ENCODE results near the gene KREMEN1. TPM values are rescaled to one million over a fixed set of nuclear protein-coding genes. Genes with fewer than 3 reads are reported as not detected.

KREMEN1 gene
- total RNA-seq, 1 experiment from 2014 or later: 2.2 TPM

GRCh38 chr22:29095459-29095858, 22.6 kb downstream of the KREMEN1 start:
- in situ Hi-C loops (cut with HindIII; ENCODE audit: low pct_unique_long_range_greater_than_20kb, low sequenced_read_pairs) (no loop called here), intact Hi-C loops (cut with micrococcal nuclease; ENCODE audit: unreplicated experiment) (no loop called here)
- Histone ChIP-seq H3K4me3 (ENCODE audit: low read depth in 2 of 2, low read length in 2 of 2) (no peak overlapping the region), H3K27me3 (ENCODE audit: control insufficient read depth, insufficient read depth, low read length) (no peaks in the 10 kb centered on the region), H3K4me1 (ENCODE audit: control insufficient read depth, insufficient read depth, low read length) (no peaks in the 10 kb centered on the region), H3K9me3 (ENCODE audit: control insufficient read depth, insufficient read depth, low read depth, low read length) (no peaks in the 10 kb centered on the region), H3K27ac (ENCODE audit: low read length) (no peak overlapping the region), H3K36me3 (ENCODE audit: control insufficient read depth, insufficient read depth, low read length) (no peaks in the 10 kb centered on the region; the same call in 1 of the 2 replicates)
- CTCF ChIA-PET: no interaction called here
- ATAC-seq: no peak
- TF ChIP-seq REST (IDR thresholded peaks at IDR 0.05; ENCODE audit: insufficient read depth in 1 of 2, low read depth in 2 of 2, low read length in 1 of 2) (no peak), POLR2AphosphoS5 (IDR thresholded peaks at IDR 0.05; ENCODE audit: low read depth, low read length) (no peak), SIN3A (IDR thresholded peaks at IDR 0.05; ENCODE audit: borderline replicate concordance, insufficient read depth, low read depth, low read length) (no peak), CTCF (IDR thresholded peaks at IDR 0.05) (no peak), TCF7L2 (IDR thresholded peaks at IDR 0.05; ENCODE audit: low read depth, low read length) (no peak)
- DNase-seq (ENCODE audit: low read depth, low spot score): no peak
- no TSS peak for BruUV-seq (replicated peaks)
- POLR2A ChIA-PET: interaction anchor here (0.5 kb wide), 1 partner anchor 701 kb away, joined by 4 read pairs; no protein-coding TSS in a partner anchor

DNA sequence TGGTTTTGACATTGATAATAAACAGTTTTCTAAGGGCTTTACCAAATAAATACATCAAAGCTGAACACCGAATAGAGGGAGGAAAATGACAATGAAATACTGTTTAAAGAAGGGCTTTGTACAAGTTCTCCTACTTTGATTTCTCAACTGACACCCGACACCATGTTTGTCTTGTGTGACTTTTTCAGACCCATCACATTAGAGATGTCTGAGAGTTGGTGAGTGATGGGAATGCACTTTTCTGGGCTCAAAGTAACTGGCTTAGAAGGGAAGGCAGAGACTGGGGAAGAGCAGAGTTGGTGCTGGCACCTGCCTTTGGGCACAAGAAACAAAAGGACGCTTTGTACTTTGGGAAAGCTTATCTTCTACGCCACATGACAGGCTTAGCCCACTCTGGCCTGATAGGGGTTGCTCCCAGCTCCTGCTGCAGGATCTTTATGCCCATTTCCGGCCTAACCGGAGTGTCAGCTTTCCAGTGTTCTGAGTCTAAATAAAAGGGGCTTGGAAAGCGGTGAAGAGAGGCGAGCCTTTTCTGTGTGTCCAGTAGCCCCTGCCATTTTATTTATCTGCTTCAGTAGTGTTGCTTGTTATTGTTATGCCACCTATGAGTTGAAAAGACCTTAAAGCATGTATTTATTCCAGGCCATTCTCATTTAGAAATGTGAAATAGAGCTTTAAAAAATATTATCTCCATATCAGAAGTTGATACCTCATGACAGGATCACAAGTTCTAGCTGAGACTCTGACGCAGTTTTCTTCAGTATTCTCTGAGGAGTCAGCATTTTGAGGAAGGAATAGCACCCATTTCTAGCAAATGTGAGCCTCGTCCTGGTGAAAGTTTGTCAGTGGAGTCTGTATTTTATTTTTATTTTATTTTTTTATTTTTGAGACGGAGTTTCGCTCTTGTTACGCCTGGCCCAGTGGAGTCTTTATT, 24.2 kb downstream of the KREMEN1 start:
- ChIA-PET POLR2A (interaction anchor here (0.5 kb wide), 1 partner anchor 56 kb away, joined by 5 read pairs; no protein-coding TSS in a partner anchor), CTCF (no interaction called here)
- no TSS peak for BruUV-seq (replicated peaks)
- no peak overlapping the region for H3K4me3 ChIP-seq (ENCODE audit: low read depth in 2 of 2, low read length in 2 of 2)
- no peak for ATAC-seq
- TF ChIP-seq POLR2AphosphoS5 (IDR thresholded peaks at IDR 0.05; ENCODE audit: low read depth, low read length) (no peak), REST (IDR thresholded peaks at IDR 0.05; ENCODE audit: insufficient read depth in 1 of 2, low read depth in 2 of 2, low read length in 1 of 2) (no peak), TCF7L2 (IDR thresholded peaks at IDR 0.05; ENCODE audit: low read depth, low read length) (no peak), SIN3A (IDR thresholded peaks at IDR 0.05; ENCODE audit: borderline replicate concordance, insufficient read depth, low read depth, low read length) (no peak), CTCF (IDR thresholded peaks at IDR 0.05) (no peak)
- intact Hi-C loops (cut with micrococcal nuclease; ENCODE audit: unreplicated experiment): no loop called here
- in situ Hi-C loops (cut with HindIII; ENCODE audit: low pct_unique_long_range_greater_than_20kb, low sequenced_read_pairs): no loop called here
- no peaks in the 10 kb centered on the region for H3K27me3 ChIP-seq (ENCODE audit: control insufficient read depth, insufficient read depth, low read length)
- no peaks in the 10 kb centered on the region for H3K9me3 ChIP-seq (ENCODE audit: control insufficient read depth, insufficient read depth, low read depth, low read length)
- no peak overlapping the region for H3K27ac ChIP-seq (ENCODE audit: low read length)
- no peaks in the 10 kb centered on the region for H3K4me1 ChIP-seq (ENCODE audit: control insufficient read depth, insufficient read depth, low read length)
- H3K36me3 ChIP-seq (ENCODE audit: control insufficient read depth, insufficient read depth, low read length): no peaks in the 10 kb centered on the region; the same call in 1 of the 2 replicates
- no peak for DNase-seq (ENCODE audit: low read depth, low spot score)
